ENCODE measurements around the gene PTGER2. TPM values are rescaled to one million over a fixed set of nuclear protein-coding genes. Genes with fewer than 3 reads are reported as not detected.
A peak's percentile ranks its signal among the peaks of the same experiment; 100 is the strongest.

The PTGER2 gene
- polyA plus RNA-seq, 1 of the 3 experiments (the other 2 are of a cell fraction): 0.67 TPM

- CTCF ChIA-PET: no interaction called here
- no peaks in the 10 kb centered on the region for H3K27me3 ChIP-seq (ENCODE audit: insufficient read depth)
- TF ChIP-seq JUND (IDR thresholded peaks at IDR 0.05) (no peak; the same call in 1 of the 2 replicates), TCF12 (IDR thresholded peaks at IDR 0.05) (peak; percentile 32; the same call in 1 of the 2 replicates), EP300 (IDR thresholded peaks at IDR 0.05; ENCODE audit: borderline replicate concordance in 1 of 2, low read depth in 1 of 2, low read length in 1 of 2) (no peak), FOSL2 (IDR thresholded peaks at IDR 0.05; ENCODE audit: borderline replicate concordance, low read depth) (peak; percentile 72; the same call in 1 of the 2 replicates), MEF2A (IDR thresholded peaks at IDR 0.05; ENCODE audit: borderline replicate concordance, low read depth) (peak; percentile 14; the same call in 1 of the 2 replicates), REST (IDR thresholded peaks at IDR 0.05; ENCODE audit: low read depth, low read length) (no peak)
- H3K27ac ChIP-seq (ENCODE audit: low read depth in 2 of 2, low read length in 1 of 2): peak overlapping the region in 1 of 2 experiments; percentile 59; a peak in 2 of 4 replicates
- H3K9me2 ChIP-seq: no peaks in the 10 kb centered on the region
- H2AFZ ChIP-seq (ENCODE audit: low read depth): no peak overlapping the region
- no peaks in the 10 kb centered on the region for H3K36me3 ChIP-seq (replicated peaks in 1 of 2; ENCODE audit: control insufficient read depth in 1 of 2, insufficient read depth in 2 of 2, low read length in 1 of 2)
- POLR2A ChIA-PET: no interaction called here
- no peaks in the 10 kb centered on the region for H4K20me1 ChIP-seq (ENCODE audit: insufficient read depth)
- no peak overlapping the region for H3K9ac ChIP-seq
- no peak overlapping the region for H3K4me2 ChIP-seq
- H3K4me1 ChIP-seq (ENCODE audit: control insufficient read depth in 1 of 2, insufficient read depth in 2 of 2, low read depth in 1 of 2, low read length in 1 of 2): peaks cover 8 to 9% of the 10 kb centered on the region in 2 experiments; a peak in 2 of 4 replicates
- no peaks in the 10 kb centered on the region for H3K9me3 ChIP-seq
- no peaks in the 10 kb centered on the region for H3K79me2 ChIP-seq (ENCODE audit: insufficient read depth)
- no peak overlapping the region for H3K4me3 ChIP-seq (ENCODE audit: low read depth in 2 of 2, low read length in 1 of 2)
- DNase-seq: no peak
- peaks cover 5% of the 10 kb centered on the region for H3F3A ChIP-seq (replicated peaks; ENCODE audit: insufficient read depth)
These were observed 14.2 kb downstream of the PTGER2 start for GRCh38 chr14:52328276-52328675.

GRCh38 chr14:52329678-52330369 is 15.7 kb downstream of the PTGER2 start:
- no peaks in the 10 kb centered on the region for H4K20me1 ChIP-seq (ENCODE audit: insufficient read depth)
- TF ChIP-seq RFX5 (IDR thresholded peaks at IDR 0.05; ENCODE audit: low read length) (no peak), CTCF (IDR thresholded peaks at IDR 0.05) (no peak), JUND (IDR thresholded peaks at IDR 0.05) (no peak), YY1 (IDR thresholded peaks at IDR 0.05; ENCODE audit: low read depth) (no peak), ELF1 (IDR thresholded peaks at IDR 0.05) (no peak), GABPA (IDR thresholded peaks at IDR 0.05; ENCODE audit: low read depth) (no peak), RXRA (IDR thresholded peaks at IDR 0.05; ENCODE audit: borderline replicate concordance, low read depth) (no peak), SMC3 (IDR thresholded peaks at IDR 0.05; ENCODE audit: low read depth, low read length) (no peak), TCF12 (IDR thresholded peaks at IDR 0.05) (no peak), CHD2 (IDR thresholded peaks at IDR 0.05; ENCODE audit: low read length, partially characterized antibody) (no peak), NFIC (IDR thresholded peaks at IDR 0.05; ENCODE audit: borderline replicate concordance) (no peak), FOSL2 (IDR thresholded peaks at IDR 0.05; ENCODE audit: borderline replicate concordance, low read depth) (no peak)
- ChIA-PET CTCF (no interaction called here), POLR2A (no interaction called here)
- no peaks in the 10 kb centered on the region for H3K27me3 ChIP-seq (ENCODE audit: insufficient read depth)
- H3K4me3 ChIP-seq (ENCODE audit: low read depth in 2 of 2, low read length in 1 of 2): no peak overlapping the region
- 78% methylated on average over 6 of the region's 6 CpGs for WGBS (ENCODE audit: low lambda C conversion rate)
- H3K36me3 ChIP-seq (replicated peaks in 1 of 2; ENCODE audit: control insufficient read depth in 1 of 2, insufficient read depth in 2 of 2, low read length in 1 of 2): no peaks in the 10 kb centered on the region
- no peaks in the 10 kb centered on the region for H3K79me2 ChIP-seq (ENCODE audit: insufficient read depth)
- H3K27ac ChIP-seq (ENCODE audit: low read depth in 2 of 2, low read length in 1 of 2): no peak overlapping the region
- H2AFZ ChIP-seq (ENCODE audit: low read depth): no peak overlapping the region
- H3K4me2 ChIP-seq: no peak overlapping the region
- H3F3A ChIP-seq (replicated peaks; ENCODE audit: insufficient read depth): peaks cover 5% of the 10 kb centered on the region
- no peaks in the 10 kb centered on the region for H3K9me2 ChIP-seq
- DNase-seq: no peak
- H3K9ac ChIP-seq: no peak overlapping the region
- peaks cover 8 to 19% of the 10 kb centered on the region in 2 experiments; a peak in 2 of 4 replicates for H3K4me1 ChIP-seq (ENCODE audit: control insufficient read depth in 1 of 2, insufficient read depth in 2 of 2, low read depth in 1 of 2, low read length in 1 of 2)
- H3K9me3 ChIP-seq: no peaks in the 10 kb centered on the region

Data from SK-N-SH (cell line).